ENCODE measurements around the gene NDUFS7.

NDUFS7 gene

DNA sequence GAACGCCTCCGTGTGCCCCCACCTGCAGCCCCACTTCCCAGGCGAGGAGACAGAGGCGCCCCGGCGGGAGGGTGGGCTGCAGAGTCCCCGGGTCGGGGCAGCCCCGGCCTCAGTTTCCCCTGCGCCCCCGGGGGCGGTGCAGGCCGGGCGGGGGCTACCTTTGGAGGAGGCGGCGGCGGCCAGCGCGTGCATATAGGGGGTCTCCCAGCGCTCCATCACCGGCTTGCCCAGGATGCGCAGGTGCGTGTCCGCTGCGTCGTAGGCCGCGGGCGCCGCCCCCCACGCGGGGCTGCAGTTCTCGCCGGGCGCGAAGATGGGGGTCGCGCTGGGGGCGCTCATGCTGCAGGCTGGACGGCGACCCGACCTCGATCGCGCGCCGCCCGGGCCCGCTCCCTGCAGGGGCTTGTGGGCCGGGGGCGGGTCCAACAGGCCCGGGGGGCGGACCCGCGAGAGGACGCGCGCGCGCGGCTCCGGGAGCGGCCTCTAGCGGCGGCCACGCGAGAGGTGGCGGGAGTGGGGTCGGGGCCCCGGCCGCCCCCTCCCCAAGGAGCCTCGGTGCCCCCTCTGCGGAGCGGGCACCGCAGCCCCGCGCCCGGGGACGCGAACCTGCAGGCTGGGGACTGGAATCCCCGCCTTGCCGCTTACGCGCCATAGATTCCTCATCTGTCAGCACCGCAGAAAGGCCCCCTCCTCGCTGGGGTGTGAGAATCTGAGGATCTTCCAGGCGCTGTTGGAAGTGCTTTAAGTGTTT, 17.6 kb downstream of the NDUFS7 start, which contains the start of gene GAMT:
TSS of gene GAMT (minus strand) at position 405 of the 751 bp plus-strand sequence. CDS start at position 339, 66 bp downstream.
- peak; percentile 71 to 79 for DNase-seq

DNA sequence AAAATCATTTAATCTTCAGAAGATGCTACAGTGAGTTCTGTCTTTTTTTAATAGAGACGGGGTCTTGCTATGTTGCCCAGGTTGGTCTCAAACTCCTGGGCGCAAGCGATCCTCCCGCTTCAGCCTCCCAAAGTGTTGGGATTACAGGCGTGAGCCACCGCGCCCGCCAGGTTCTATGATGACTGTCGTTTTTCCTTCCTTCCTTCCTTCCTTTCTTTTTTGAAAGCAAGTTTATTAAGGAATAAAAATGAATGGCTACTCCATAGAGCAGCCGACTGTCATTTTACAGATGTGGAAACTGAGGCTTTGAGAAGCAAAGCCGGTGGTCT, 18.1 kb downstream of the NDUFS7 start:
- no peak for DNase-seq

- no peak for DNase-seq
These were observed 18.8 kb downstream of the NDUFS7 start for GRCh38 chr19:1402411-1403070.

- peak; percentile 99 to 100 for DNase-seq
These were observed 23.2 kb downstream of the NDUFS7 start for GRCh38 chr19:1406774-1407527.

DNA sequence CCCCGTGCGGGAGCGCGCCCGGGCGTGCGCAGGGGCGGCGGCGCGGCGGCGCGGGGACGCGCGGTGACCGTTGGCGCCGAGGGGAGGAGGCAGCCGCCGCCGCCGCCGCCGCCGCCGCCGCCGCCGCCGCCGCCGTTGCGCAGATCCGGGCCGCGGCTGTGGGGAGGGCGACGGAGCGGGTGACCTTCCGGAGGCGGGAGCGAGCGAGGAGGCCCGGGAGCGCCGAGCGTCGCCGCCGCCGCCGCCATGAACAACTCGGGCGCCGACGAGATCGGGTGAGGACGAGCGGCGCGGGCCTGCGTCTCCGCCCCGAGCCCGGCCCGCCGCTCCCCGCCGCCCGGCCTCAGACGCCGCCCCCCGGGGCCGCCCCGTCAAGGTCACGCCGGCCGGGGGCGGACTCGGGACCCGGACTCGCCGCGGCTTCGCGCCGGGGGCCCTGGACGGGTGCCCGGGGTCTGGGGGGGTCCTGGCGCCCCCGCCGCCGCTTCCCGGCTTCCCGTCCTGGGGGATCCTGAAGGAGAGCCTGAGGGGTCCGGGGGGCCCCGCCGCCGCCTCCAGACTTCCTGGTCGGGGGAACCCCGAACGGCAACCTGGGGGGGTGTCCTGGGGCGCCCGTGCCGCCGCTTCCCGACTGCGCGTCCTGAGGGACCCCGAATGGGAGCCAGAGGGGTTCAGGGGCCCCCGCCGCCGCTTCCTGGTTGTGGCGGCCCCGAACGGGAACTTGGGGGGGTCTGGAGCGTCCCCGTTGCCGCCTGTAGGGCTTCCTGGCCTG, 24.0 kb downstream of the NDUFS7 start, which contains the start of gene DAZAP1:
TSS of gene DAZAP1 (plus strand) at position 59 of the 772 bp plus-strand sequence. CDS start at position 247, 188 bp downstream.
- DNase-seq: peak; percentile 50 to 65

DNA sequence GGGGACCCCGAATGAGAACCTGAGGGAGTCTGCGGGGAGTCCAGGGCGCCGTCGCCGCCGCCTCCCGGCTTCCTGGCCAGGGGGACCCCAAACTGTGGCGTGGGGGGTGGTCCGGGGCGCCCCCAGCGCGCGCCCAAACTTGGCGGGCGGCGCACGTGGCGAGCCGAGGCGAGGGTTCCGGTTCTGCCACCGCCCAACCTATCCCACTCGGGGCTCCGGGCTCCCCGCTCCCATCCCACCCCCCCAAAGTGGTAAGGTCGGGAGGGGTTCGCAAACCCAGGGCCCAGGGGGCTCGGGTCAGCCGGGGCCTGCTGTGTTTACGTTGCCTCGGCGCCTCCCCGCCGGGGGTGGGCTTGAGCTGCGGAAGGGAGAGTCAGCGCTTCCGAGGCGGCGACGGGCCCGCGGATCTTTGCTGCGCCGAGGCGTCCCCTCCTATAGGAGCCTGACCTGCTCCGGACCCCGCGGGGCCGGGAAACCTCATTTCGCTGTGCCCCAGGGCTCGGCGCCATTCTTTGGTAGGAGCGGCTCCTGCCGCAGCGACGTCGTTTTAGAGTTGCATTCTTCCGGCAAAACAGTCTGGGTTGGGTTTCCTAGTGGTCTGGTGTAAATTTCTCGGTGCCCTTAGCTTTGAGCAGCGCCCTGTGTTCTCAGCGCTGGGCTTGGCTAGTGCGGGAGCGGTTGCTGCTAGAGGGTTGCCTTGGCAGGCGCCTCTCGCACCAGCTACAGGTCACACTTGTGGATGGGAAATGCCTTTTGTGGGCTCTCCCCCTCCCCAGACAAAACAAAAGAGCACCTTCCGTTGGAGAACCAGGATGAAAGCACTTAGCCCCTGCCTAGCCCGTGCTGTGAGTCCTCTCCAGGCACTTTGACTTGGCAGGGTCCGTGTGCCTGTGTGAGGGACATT, 24.8 kb downstream of the NDUFS7 start:
- peak; percentile 68 to 71 for DNase-seq

DNA sequence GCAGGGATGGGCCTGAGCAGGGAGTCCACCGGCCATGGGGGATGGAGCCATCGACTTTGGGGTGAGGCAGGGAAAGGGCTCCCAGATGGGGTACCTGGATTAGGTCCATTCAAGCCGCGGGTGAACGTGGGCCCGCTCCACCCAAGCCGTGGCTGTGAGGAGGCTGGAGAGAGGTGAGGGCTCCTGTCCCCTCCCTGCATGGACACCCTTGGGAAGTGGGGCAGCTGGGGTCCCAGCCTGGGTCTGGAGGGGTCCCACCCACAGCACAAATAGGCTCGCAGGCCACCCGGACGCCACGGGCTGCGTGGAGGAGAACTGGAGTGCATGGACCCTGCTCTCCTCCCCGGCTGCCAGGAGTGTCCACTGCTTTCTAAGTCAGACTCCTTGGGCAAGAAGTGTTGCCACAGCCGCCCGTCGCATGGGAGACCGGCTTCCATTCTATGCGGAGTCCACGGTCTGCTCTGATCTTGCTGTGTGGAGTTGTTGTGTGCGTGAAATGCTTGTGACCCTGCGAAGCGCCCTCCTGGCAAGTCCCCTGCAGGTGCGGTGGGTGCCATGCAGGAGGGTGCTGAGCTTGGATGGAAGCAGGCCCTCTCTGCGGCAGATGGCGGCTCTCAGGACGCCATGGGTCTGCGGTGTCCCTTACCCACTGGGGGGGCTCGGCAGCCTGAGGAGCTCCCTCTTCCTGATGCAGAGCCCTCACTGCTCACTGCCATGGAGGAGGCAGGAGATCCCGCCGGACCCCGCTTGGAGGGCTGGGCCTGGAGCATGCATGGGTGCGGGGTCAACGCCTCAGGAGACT, 25.7 kb downstream of the NDUFS7 start:
- DNase-seq: no peak

- peak; percentile 63 to 70 for DNase-seq
These were observed 26.6 kb downstream of the NDUFS7 start for GRCh38 chr19:1410136-1410786.

- DNase-seq: no peak
These were observed 27.1 kb downstream of the NDUFS7 start for GRCh38 chr19:1410789-1411188.

GRCh38 chr19:1411255-1412191, 27.8 kb downstream of the NDUFS7 start:
- peak in 1 of 2 experiments; percentile 46 for DNase-seq

- DNase-seq: no peak
These were observed 28.7 kb downstream of the NDUFS7 start for GRCh38 chr19:1412323-1412923.

- no peak for DNase-seq
These were observed 29.5 kb downstream of the NDUFS7 start for GRCh38 chr19:1412995-1413800.

- no peak for DNase-seq
These were observed 32.5 kb downstream of the NDUFS7 start for GRCh38 chr19:1416014-1416841.

GRCh38 chr19:1417145-1417544, 33.4 kb downstream of the NDUFS7 start:
- DNase-seq: no peak

- no peak for DNase-seq
These were observed 34.2 kb downstream of the NDUFS7 start for GRCh38 chr19:1417681-1418495.

GRCh38 chr19:1418496-1418775, 34.7 kb downstream of the NDUFS7 start:
- DNase-seq: no peak
